Ovary (tissue), 9 donors: ENCODE measurements around the gene DUSP2. TPM values are rescaled to one million over a fixed set of nuclear protein-coding genes. Genes with fewer than 3 reads are reported as not detected.

Experiments
- DNase-seq, 5 donors: peaks; one replicate each; pipeline ENCODE4 v3.0.0-alpha.2; 2019 to 2020
- H3K27ac ChIP-seq, 2 donors: fragments of 200-600 bp; one replicate each; pipeline versions ENCODE4 v1.5.1 to v1.8.0; 2019 to 2022
- H3K27me3 ChIP-seq: fragments of 200-600 bp; one replicate; pipeline ENCODE4 v1.8.0; 2022
- H3K36me3 ChIP-seq: fragments of 200-600 bp; sonication (generic); one replicate; pipeline ENCODE4 v1.5.1; 2019
- H3K4me1 ChIP-seq: one replicate; pipeline ENCODE4 v1.8.1; 2013; ENCODE audit warnings: mild to moderate bottlenecking, moderate library complexity; ENCODE audit not compliant: insufficient read depth
- H3K4me3 ChIP-seq: fragments of 200-600 bp; sonication (generic); one replicate; pipeline ENCODE4 v1.5.1; 2017
- H3K9me3 ChIP-seq, 2 donors: fragments of 200-600 bp in 1 of 2; sonication (generic) in 1 of 2; one replicate each; pipeline versions ENCODE4 v1.5.1 to v1.8.1; 2013 to 2019; ENCODE audit warnings: mild to moderate bottlenecking in 1 of 2, moderate library complexity in 1 of 2
- EP300 ChIP-seq: sonication (generic); formaldehyde crosslinking; IDR thresholded peaks from one replicate; pipeline ENCODE4 v1.6.1; 2017; ENCODE audit warnings: antibody characterized with exemption
- POLR2A ChIP-seq: fragments of 450-650 bp; IDR thresholded peaks from one replicate; pipeline ENCODE4 v1.6.1; 2017; ENCODE audit warnings: antibody characterized with exemption, mild to moderate bottlenecking, moderate library complexity
- WGBS, 3 donors: extraction: QIAGEN DNeasy Blood & Tissue Kit in 1 of 3; methylation state at CpG; one replicate each; pipeline versions ENCODE4 v1.1.5 to v1.1.7; 2013 to 2017; 5-methylcytosine and 5-hydroxymethylcytosine counted together
- intact Hi-C, 4 donors: fragments of 100-400 bp; cut with DNase I; formaldehyde crosslinking; loops; one replicate each; pipeline versions ENCODE4 v1.11.0 to v1.15.1; 2022 to 2023
- polyA plus RNA-seq, 2 donors: library from polyadenylated mRNA; stranded (reverse); fragments of 200-250 nt in 1 of 2; fragments of 350-450 nt in 1 of 2; fragmentation: Illumina TruSeq in 1 of 2; extraction: RNeasy Lipid Tissue Mini Kit (QIAGEN cat#74804) in 1 of 2; gene quantifications; one replicate each; pipeline ENCODE4 v1.2.3, GENCODE V29; 2013 to 2014
- total RNA-seq, 7 donors: library from RNA; depleted of rRNA in 2 of 7; stranded (reverse); fragments of >200 nt in 2 of 7; fragmentation: NEBNext Ultra II Directional in 3 of 7; extraction: Animal tissue kit (Norgen Biotek cat#: 25700) in 3 of 7; gene quantifications; one replicate each; pipeline versions ENCODE4 v1.1.0 to v1.2.4, GENCODE V29; 2016 to 2023
- TF ChIP-seq, protein P1 (sequence below), 3 donors: fragments of 450-650 bp in 2 of 3; fragments of 200-600 bp in 1 of 3; IDR thresholded peaks; one replicate each; pipeline versions ENCODE4 v1.5.1 to v1.8.0; 2016 to 2022; ENCODE audit warnings: antibody characterized with exemption in 3 of 3, mild to moderate bottlenecking in 1 of 3
- donor health status: DM: no; HTN: no; CAD: no; lungs with moderate emphysema.
- donor health status: DM: no; HTN: no; CAD: no.
- donor health status: Bipolar disorder and iron deficiency.
- donor health status: DM: yes; HTN: yes; CAD: no.
- donor health status: DM: no; HTN: no; CAD: no.
- donor health status: DM: yes; HTN: yes; CAD: no.

Gene DUSP2
- total and polyA plus RNA-seq, 9 donors = 0.52 to 111 (median 3.1) TPM

DNA sequence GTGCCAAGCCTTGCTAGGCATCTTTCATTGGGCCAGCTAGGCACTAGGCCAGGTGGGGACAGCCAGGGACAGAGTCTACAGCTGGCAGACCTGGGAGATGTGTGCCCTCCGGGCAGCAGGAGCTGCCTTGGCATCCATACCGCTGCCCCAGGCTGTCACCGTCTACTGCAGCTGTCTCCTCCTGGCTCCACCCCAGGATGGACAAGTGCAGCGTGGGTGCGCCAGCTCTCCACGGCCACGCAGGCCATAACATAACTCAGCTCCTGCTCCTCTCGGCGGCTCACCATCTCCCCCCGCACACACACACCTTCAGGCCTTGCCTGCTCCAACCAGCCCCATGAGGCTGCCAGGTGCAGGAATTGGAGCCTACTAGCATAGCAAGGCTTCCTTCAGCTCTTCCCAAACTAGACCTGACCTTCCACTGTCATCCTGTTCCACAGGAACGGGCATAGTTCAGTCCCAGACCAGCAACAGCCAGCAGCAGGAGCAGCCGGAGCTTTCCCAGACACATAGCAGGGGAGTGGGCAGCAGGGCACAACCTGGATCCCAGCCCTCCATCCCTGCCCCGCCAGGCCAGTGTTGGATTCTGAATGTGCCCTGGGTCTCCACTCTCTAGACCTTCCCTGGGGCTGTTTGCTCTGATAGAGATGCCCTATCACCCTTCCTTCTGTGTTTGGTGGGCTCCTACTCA is 26.4 kb downstream of the DUSP2 start:
- H3K4me1 ChIP-seq = peaks cover 1% of the 10 kb centered on the region
- 81 to 86% (median 83%) methylated on average over 13 of the region's 13 CpGs for WGBS, 3 donors
- H3K4me3 ChIP-seq = no peak overlapping the region
- H3K27ac ChIP-seq = no peak overlapping the region
- peak in 1 of 5 donors; percentile 7 for DNase-seq
- TF ChIP-seq EP300 (no peak), POLR2A (no peak)
- TF ChIP-seq, protein P1, sequence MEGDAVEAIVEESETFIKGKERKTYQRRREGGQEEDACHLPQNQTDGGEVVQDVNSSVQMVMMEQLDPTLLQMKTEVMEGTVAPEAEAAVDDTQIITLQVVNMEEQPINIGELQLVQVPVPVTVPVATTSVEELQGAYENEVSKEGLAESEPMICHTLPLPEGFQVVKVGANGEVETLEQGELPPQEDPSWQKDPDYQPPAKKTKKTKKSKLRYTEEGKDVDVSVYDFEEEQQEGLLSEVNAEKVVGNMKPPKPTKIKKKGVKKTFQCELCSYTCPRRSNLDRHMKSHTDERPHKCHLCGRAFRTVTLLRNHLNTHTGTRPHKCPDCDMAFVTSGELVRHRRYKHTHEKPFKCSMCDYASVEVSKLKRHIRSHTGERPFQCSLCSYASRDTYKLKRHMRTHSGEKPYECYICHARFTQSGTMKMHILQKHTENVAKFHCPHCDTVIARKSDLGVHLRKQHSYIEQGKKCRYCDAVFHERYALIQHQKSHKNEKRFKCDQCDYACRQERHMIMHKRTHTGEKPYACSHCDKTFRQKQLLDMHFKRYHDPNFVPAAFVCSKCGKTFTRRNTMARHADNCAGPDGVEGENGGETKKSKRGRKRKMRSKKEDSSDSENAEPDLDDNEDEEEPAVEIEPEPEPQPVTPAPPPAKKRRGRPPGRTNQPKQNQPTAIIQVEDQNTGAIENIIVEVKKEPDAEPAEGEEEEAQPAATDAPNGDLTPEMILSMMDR (IDR thresholded peaks at IDR 0.05) = no peak
- H3K27me3 ChIP-seq = no peaks in the 10 kb centered on the region
- no peaks in the 10 kb centered on the region for H3K36me3 ChIP-seq
- H3K9me3 ChIP-seq = no peaks in the 10 kb centered on the region
- intact Hi-C loops = loop anchor here in 2 of 4 donors (10.0 kb wide), 2 partner anchors 94 to 124 kb away; partner anchors contain the start of gene ANKRD36C (in 1 of the 2)

GRCh38 chr2:96117701-96118588 is 27.3 kb downstream of the DUSP2 start:
- H3K9me3 ChIP-seq = no peaks in the 10 kb centered on the region
- H3K4me3 ChIP-seq = no peak overlapping the region
- H3K36me3 ChIP-seq = no peaks in the 10 kb centered on the region
- TF ChIP-seq, protein P1 (IDR thresholded peaks at IDR 0.05) = no peak
- no peak for TF ChIP-seq EP300
- TF ChIP-seq POLR2A = no peak
- H3K27ac ChIP-seq = no peak overlapping the region
- peak in 1 of 5 donors; percentile 18 for DNase-seq
- 44 to 54% (median 45%) methylated on average over 15 to 17 of the region's 17 CpGs for WGBS, 3 donors
- H3K27me3 ChIP-seq = no peaks in the 10 kb centered on the region
- H3K4me1 ChIP-seq = peaks cover 1% of the 10 kb centered on the region
- intact Hi-C loops = loop anchor here in 2 of 4 donors (10.0 kb wide), 2 partner anchors 93 to 123 kb away; partner anchors contain the start of gene ANKRD36C (in 1 of the 2)

- H3K27me3 ChIP-seq = no peaks in the 10 kb centered on the region
- H3K4me1 ChIP-seq = peaks cover 1% of the 10 kb centered on the region
- no peak overlapping the region for H3K27ac ChIP-seq
- WGBS, 3 donors = 1 to 3% (median 1%) methylated on average over 34 to 62 of the region's 62 CpGs
- DNase-seq = peak in 3 of 5 donors; percentile 30 to 63 (median 61)
- no peak for TF ChIP-seq EP300
- TF ChIP-seq POLR2A = no peak
- TF ChIP-seq, protein P1 (IDR thresholded peaks at IDR 0.05) = peak; percentile 19 to 78 (median 76)
- intact Hi-C loops = loop anchor here in 2 of 4 donors (10.0 kb wide), 2 partner anchors 92 to 122 kb away; partner anchors contain the start of gene ANKRD36C (in 1 of the 2)
- H3K9me3 ChIP-seq = no peaks in the 10 kb centered on the region
- no peaks in the 10 kb centered on the region for H3K36me3 ChIP-seq
- H3K4me3 ChIP-seq = peak overlapping the region; percentile 32
Measured at GRCh38 chr2:96116879-96117533, 28.2 kb downstream of the DUSP2 start.

- Histone ChIP-seq H3K4me1 (peaks cover 1% of the 10 kb centered on the region), H3K27me3 (no peaks in the 10 kb centered on the region), H3K4me3 (peak within 1 kb of the TSS; percentile 32), H3K36me3 (no peaks in the 10 kb centered on the region), H3K27ac (no peak within 1 kb of the TSS), H3K9me3 (no peaks in the 10 kb centered on the region)
- DNase-seq = peak in 3 of 5 donors; percentile 29 to 54 (median 52)
- intact Hi-C loops = loop anchor here in 2 of 4 donors (10.0 kb wide), 2 partner anchors 92 to 122 kb away; partner anchors contain the start of gene ANKRD36C (in 1 of the 2)
- TF ChIP-seq, protein P1 (IDR thresholded peaks at IDR 0.05) = no peak
- TF ChIP-seq EP300 (no peak), POLR2A (no peak)
- WGBS, 3 donors = 1 to 2% (median 1%) methylated on average over 34 to 64 of the region's 64 CpGs
Measured at GRCh38 chr2:96116424-96116878, 28.8 kb downstream of the DUSP2 start, which contains the start of gene ADRA2B. Gene ADRA2B, minus strand, starts transcription at chr2:96116571. Its CDS starts 422 bp downstream, at chr2:96116149.
